ENCODE results near the gene ZBTB32. TPM values are rescaled to one million over a fixed set of nuclear protein-coding genes. Genes with fewer than 3 reads are reported as not detected.
A peak's percentile ranks its signal among the peaks of the same experiment; 100 is the strongest.
"Not testable (repeated sequence)": the region's sequence is repeated elsewhere in the genome, so short reads cannot be mapped to it uniquely, and the experiment has no call there.

The ZBTB32 gene
- total and polyA plus RNA-seq, 7 donors, result 3.1 TPM; not detected in 6

- 95 to 96% methylated on average over 14 of the region's 14 CpGs for WGBS, 2 donors
- peaks cover 50 to 80% (median 58%) of the 10 kb centered on the region in 4 donors for H3K36me3 ChIP-seq
- H3K27ac ChIP-seq, result no peak overlapping the region
- intact Hi-C loops (cut with DNase I), result no loop called here
- H3K9me3 ChIP-seq, result no peaks in the 10 kb centered on the region
- no peak for DNase-seq
- TF ChIP-seq POLR2A (IDR thresholded peaks at IDR 0.05) (no peak), POLR2AphosphoS5 (IDR thresholded peaks at IDR 0.05) (no peak), CTCF (IDR thresholded peaks at IDR 0.05) (no peak), EP300 (IDR thresholded peaks at IDR 0.05) (no peak)
- H3K4me1 ChIP-seq, result peaks cover 0 to 19% (median 15%) of the 10 kb centered on the region in 4 donors
- H3K27me3 ChIP-seq, result no peaks in the 10 kb centered on the region
- no peak overlapping the region for H3K4me3 ChIP-seq
These were observed 18.1 kb downstream of the ZBTB32 start for GRCh38 chr19:35722461-35722860.

GRCh38 chr19:35722897-35723296 lies 18.5 kb downstream of the ZBTB32 start:
- intact Hi-C loops (cut with DNase I), result no loop called here
- Histone ChIP-seq H3K36me3 (peaks cover 54 to 85% (median 62%) of the 10 kb centered on the region in 4 donors), H3K9me3 (no peaks in the 10 kb centered on the region), H3K27ac (no peak overlapping the region), H3K4me3 (no peak overlapping the region), H3K27me3 (no peaks in the 10 kb centered on the region), H3K4me1 (peaks cover 0 to 19% (median 15%) of the 10 kb centered on the region in 4 donors)
- no peak for DNase-seq
- TF ChIP-seq POLR2A (IDR thresholded peaks at IDR 0.05), result no peak
- WGBS, 2 donors, result 95 to 96% methylated on average over 16 of the region's 16 CpGs

GRCh38 chr19:35723671-35724070 lies 19.3 kb downstream of the ZBTB32 start:
- H3K27ac ChIP-seq, result no peak overlapping the region
- H3K4me1 ChIP-seq, result peaks cover 0 to 15% (median 13%) of the 10 kb centered on the region in 4 donors
- no peak for TF ChIP-seq POLR2A (IDR thresholded peaks at IDR 0.05)
- intact Hi-C loops (cut with DNase I), result no loop called here
- no peak for DNase-seq
- no peak overlapping the region for H3K4me3 ChIP-seq
- H3K36me3 ChIP-seq, result peaks cover 57 to 92% (median 70%) of the 10 kb centered on the region in 4 donors
- H3K27me3 ChIP-seq, result no peaks in the 10 kb centered on the region
- 96 to 97% methylated on average over 24 of the region's 24 CpGs for WGBS, 2 donors
- no peaks in the 10 kb centered on the region for H3K9me3 ChIP-seq

- H3K9me3 ChIP-seq; H3K27ac ChIP-seq; H3K27me3 ChIP-seq; H3K4me3 ChIP-seq; intact Hi-C loops (cut with DNase I); H3K4me1 ChIP-seq; DNase-seq: not testable (repeated sequence)
- 96% methylated on average over 7 of the region's 7 CpGs for WGBS, 2 donors
- H3K36me3 ChIP-seq, result peaks cover 57 to 97% (median 74%) of the 10 kb centered on the region in 4 donors
These were observed 19.8 kb downstream of the ZBTB32 start for GRCh38 chr19:35724132-35724531.

GRCh38 chr19:35724560-35724959 lies 20.2 kb downstream of the ZBTB32 start:
- H3K9me3 ChIP-seq, result no peaks in the 10 kb centered on the region
- peaks cover 0 to 6% (median 4%) of the 10 kb centered on the region in 4 donors for H3K4me1 ChIP-seq
- peaks cover 61 to 100% (median 79%) of the 10 kb centered on the region in 4 donors for H3K36me3 ChIP-seq
- WGBS, 2 donors, result 97 to 99% methylated on average over 12 of the region's 12 CpGs
- intact Hi-C loops (cut with DNase I), result no loop called here
- TF ChIP-seq POLR2AphosphoS5 (IDR thresholded peaks at IDR 0.05) (no peak), POLR2A (IDR thresholded peaks at IDR 0.05) (no peak)
- H3K4me3 ChIP-seq, result no peak overlapping the region
- no peak overlapping the region for H3K27ac ChIP-seq
- no peak for DNase-seq
- H3K27me3 ChIP-seq, result no peaks in the 10 kb centered on the region

GRCh38 chr19:35725216-35725861 lies 21.0 kb downstream of the ZBTB32 start:
- Histone ChIP-seq H3K36me3 (peaks cover 68 to 100% (median 86%) of the 10 kb centered on the region in 4 donors), H3K27me3 (no peaks in the 10 kb centered on the region), H3K4me1 (no peaks in the 10 kb centered on the region), H3K27ac (no peak overlapping the region), H3K4me3 (no peak overlapping the region), H3K9me3 (no peaks in the 10 kb centered on the region)
- 97% methylated on average over 23 of the region's 23 CpGs for WGBS, 2 donors
- TF ChIP-seq EP300 (IDR thresholded peaks at IDR 0.05) (no peak), CTCF (IDR thresholded peaks at IDR 0.05) (no peak), POLR2A (IDR thresholded peaks at IDR 0.05) (no peak), POLR2AphosphoS5 (IDR thresholded peaks at IDR 0.05) (no peak)
- intact Hi-C loops (cut with DNase I), result no loop called here
- peak; percentile 54 for DNase-seq
